ENCODE measurements around the gene IFT52. TPM values are rescaled to one million over a fixed set of nuclear protein-coding genes. Genes with fewer than 3 reads are reported as not detected.

The IFT52 gene
- total RNA-seq, 2 donors from 2014 or later: 5.7 to 8.1 TPM

GRCh38 chr20:43658069-43658722 is 67.5 kb downstream of the IFT52 start:
- H3K4me1 ChIP-seq: peaks cover 0 to 4% of the 10 kb centered on the region in 2 donors
- no peaks in the 10 kb centered on the region for H3K9me3 ChIP-seq
- no peak overlapping the region for H3K27ac ChIP-seq
- no peak for DNase-seq (ENCODE audit: low spot score)
- H3K27me3 ChIP-seq: no peaks in the 10 kb centered on the region
- peak overlapping the region; percentile 39 to 65 for H3K4me3 ChIP-seq
- no peak for TF ChIP-seq CTCF (IDR thresholded peaks at IDR 0.05)
- no peaks in the 10 kb centered on the region for H3K36me3 ChIP-seq

- Histone ChIP-seq H3K4me1 (peaks cover 0 to 4% of the 10 kb centered on the region in 2 donors), H3K4me3 (no peak overlapping the region), H3K9me3 (no peaks in the 10 kb centered on the region), H3K36me3 (no peaks in the 10 kb centered on the region), H3K27me3 (no peaks in the 10 kb centered on the region), H3K27ac (no peak overlapping the region)
- TF ChIP-seq CTCF (IDR thresholded peaks at IDR 0.05): no peak
- no peak for DNase-seq (ENCODE audit: low spot score)
Observed at GRCh38 chr20:43658723-43659419, 68.1 kb downstream of the IFT52 start.

- no peak for DNase-seq (ENCODE audit: low spot score)
- Histone ChIP-seq H3K4me1 (peaks cover 0 to 15% of the 10 kb centered on the region in 2 donors), H3K4me3 (no peak overlapping the region), H3K9me3 (no peaks in the 10 kb centered on the region), H3K27ac (no peak overlapping the region), H3K27me3 (peaks cover 5 to 8% of the 10 kb centered on the region in 2 donors), H3K36me3 (no peaks in the 10 kb centered on the region)
- TF ChIP-seq CTCF (IDR thresholded peaks at IDR 0.05): no peak
Observed at GRCh38 chr20:43662943-43663655, 72.4 kb downstream of the IFT52 start.

GRCh38 chr20:43665466-43666176 is 74.9 kb downstream of the IFT52 start:
- Histone ChIP-seq H3K27ac (no peak overlapping the region), H3K36me3 (no peaks in the 10 kb centered on the region), H3K4me3 (no peak overlapping the region), H3K4me1 (peaks cover 0 to 15% of the 10 kb centered on the region in 2 donors), H3K9me3 (no peaks in the 10 kb centered on the region), H3K27me3 (peaks cover 8 to 13% of the 10 kb centered on the region in 2 donors)
- DNase-seq (ENCODE audit: low spot score): no peak
- TF ChIP-seq CTCF (IDR thresholded peaks at IDR 0.05): no peak

GRCh38 chr20:43666376-43667328 is 75.9 kb downstream of the IFT52 start, which contains the start of gene MYBL2:
TSS of gene MYBL2 (plus strand) at chr20:43667114. CDS start at chr20:43667284, 170 bp downstream.
- TF ChIP-seq CTCF (IDR thresholded peaks at IDR 0.05): no peak
- peaks cover 0 to 15% of the 10 kb centered on the region in 2 donors for H3K4me1 ChIP-seq
- H3K27ac ChIP-seq: no peak within 1 kb of the TSS
- no peak for DNase-seq (ENCODE audit: low spot score)
- H3K36me3 ChIP-seq: no peaks in the 10 kb centered on the region
- H3K27me3 ChIP-seq: peaks cover 9 to 13% of the 10 kb centered on the region in 2 donors
- H3K9me3 ChIP-seq: no peaks in the 10 kb centered on the region
- peak within 1 kb of the TSS in 1 of 2 donors; percentile 40 for H3K4me3 ChIP-seq
